ENCODE data around the gene SRSF10.
"Not testable (repeated sequence)": the region's sequence is repeated elsewhere in the genome, so short reads cannot be mapped to it uniquely, and the experiment has no call there.

The SRSF10 gene

DNA sequence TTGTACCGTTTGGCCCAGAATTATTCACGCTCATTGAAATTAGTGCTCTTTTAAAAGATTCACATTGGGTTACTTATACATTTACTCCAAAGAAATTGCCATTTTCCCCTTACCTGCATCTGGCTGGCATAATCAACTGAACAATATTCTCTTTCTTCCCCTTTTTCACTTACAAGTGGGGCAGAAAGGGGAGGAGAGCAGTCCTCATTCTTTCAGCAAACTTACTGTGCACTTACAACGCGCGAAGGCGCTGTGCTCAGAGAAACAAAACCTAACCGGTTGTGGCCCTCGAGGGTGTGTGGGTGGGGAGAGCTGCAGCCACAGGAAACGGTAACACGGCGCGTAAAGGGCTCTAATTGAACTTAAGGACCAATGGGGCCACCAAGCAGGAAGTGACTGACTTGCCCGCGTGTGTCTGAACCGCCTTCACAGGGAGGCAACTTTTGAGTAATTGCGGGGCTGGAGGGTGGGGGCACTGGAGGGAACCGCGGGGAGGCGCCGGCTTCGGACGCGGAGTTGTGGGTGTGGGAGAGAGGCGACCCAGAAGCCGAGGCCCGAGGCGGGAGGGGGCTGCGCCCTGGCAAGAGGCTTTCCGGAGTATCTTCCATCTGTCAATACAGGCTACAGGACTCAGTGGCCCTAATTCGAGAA is 21.2 kb downstream of the SRSF10 start:
- DNase-seq (ENCODE audit: low read depth in 2 of 2): peak; percentile 76 to 79

GRCh38 chr1:23958040-23958809 is 21.9 kb downstream of the SRSF10 start:
- not testable (repeated sequence) for DNase-seq (ENCODE audit: low read depth in 2 of 2)

GRCh38 chr1:23957096-23957495 is 23.0 kb downstream of the SRSF10 start:
- DNase-seq (ENCODE audit: low read depth in 2 of 2): no peak

DNA sequence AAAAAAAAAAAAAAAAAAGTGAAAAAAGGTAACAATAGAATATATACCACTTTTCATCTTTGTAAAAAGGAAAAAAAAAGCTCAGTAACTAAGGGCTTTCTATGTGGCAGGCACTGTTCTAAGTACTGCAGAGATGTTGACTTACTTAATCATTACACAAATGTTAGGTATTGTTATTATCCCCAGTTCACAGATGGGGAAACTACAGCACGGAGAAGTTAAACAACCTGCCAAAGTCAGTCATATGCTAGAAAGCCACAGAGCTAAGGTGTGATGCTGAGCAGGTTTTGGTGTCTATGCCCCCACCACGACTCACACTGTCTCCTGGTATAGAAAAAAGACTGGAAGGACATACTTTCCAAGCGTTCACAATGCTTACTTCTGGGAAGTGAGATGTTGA is 27.1 kb downstream of the SRSF10 start:
- DNase-seq (ENCODE audit: low read depth in 2 of 2): no peak

- DNase-seq (ENCODE audit: low read depth in 2 of 2): no peak
Observed at GRCh38 chr1:23947366-23947765, 32.8 kb downstream of the SRSF10 start.

DNA sequence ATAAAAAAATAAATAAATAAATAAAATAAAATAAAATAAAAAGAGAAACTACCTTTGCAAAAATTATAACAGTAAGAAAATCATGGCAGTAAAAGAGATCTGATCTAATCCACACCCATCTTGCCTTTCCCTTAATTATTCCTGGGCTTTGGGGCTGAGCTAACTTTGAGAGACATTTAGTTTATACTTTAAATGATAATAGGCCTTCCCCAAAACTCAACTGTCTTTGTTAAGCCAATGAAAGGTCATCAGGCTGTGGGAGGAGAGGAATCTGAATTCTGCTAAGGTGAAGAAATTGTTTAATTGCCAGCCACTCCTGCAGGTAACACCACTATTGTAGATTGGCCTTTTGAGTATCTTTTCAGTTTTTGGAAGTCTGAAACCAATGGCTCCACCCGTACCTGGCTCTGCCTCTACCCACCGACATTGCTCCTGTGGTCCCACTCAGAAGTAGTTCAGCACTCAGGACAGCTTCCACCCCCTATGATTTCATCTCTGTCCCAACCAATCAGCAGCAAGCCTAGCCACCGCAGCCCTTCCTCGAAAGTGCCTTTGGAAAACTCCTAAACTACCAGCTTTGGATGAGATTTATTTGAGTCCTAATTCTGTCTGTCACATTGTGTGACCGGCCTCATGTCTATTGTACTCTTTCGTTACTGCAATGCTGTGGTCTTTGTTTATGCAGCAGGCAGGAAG is 43.5 kb downstream of the SRSF10 start:
- DNase-seq (ENCODE audit: low read depth in 2 of 2): no peak

GRCh38 chr1:23931491-23931880 is 48.6 kb downstream of the SRSF10 start:
- DNase-seq (ENCODE audit: low read depth in 2 of 2): no peak

- no peak for DNase-seq (ENCODE audit: low read depth in 2 of 2)
Observed at GRCh38 chr1:23930861-23931490, 49.2 kb downstream of the SRSF10 start.

- no peak for DNase-seq (ENCODE audit: low read depth in 2 of 2)
Observed at GRCh38 chr1:23930270-23930669, 49.9 kb downstream of the SRSF10 start.

DNA sequence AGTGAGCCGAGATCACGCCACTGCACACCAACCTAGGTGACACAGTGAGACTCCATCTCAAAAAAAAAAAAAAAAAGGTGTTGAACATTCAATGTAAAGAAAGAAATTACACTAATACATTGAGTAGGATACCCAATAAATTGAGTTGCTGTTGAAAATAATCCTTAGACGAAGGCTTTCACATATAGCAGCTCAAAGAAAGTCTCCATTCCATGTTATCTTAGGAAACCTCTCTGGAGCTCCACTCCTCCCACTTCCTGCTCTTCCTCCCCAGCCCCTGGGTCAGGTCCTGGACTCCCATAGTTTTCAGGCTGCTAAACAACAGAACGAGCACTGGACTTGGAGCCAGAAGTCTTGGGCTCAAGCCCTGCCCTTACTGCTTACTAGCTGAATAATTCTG is 51.3 kb downstream of the SRSF10 start:
- no peak for DNase-seq (ENCODE audit: low read depth in 2 of 2)

DNA sequence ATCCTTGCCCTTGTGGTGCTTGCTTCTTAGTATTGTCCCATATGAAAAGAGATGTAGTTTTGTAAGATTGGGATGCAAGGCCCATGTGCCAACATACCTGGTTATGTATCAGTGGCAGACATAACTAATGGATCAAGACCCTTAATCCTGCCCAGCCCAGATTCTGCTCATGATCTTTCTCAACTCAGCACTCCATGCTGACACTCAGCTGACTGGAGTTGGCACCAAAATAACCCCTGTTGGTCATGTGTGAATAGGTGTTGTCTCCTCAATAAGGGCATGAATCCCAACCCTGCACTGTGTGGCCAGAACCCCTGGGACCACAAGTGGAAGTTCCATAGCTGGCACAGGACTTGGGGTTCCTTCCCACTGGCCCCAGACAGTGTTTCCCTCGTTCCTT is 53.0 kb downstream of the SRSF10 start:
- DNase-seq (ENCODE audit: low read depth in 2 of 2): no peak

DNA sequence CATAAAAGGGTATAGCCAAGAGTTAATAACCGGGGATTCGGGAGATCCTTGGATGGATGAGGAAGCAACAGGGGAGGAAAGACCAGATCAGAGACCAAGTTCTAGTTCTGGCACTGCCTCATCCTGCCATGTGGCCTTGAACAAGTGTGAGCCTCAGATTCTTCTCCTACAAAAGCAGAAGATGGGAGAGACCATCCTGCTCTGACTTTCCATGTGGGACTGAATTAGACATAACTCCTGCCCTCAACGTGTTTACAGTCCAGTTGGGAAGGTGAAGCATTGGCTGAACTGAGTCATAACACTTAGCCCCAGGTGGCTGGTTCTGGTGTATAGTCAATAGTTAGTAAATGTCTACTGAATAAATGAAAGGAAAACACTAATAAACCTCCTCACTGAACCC is 54.8 kb downstream of the SRSF10 start:
- DNase-seq (ENCODE audit: low read depth in 2 of 2): no peak

DNA sequence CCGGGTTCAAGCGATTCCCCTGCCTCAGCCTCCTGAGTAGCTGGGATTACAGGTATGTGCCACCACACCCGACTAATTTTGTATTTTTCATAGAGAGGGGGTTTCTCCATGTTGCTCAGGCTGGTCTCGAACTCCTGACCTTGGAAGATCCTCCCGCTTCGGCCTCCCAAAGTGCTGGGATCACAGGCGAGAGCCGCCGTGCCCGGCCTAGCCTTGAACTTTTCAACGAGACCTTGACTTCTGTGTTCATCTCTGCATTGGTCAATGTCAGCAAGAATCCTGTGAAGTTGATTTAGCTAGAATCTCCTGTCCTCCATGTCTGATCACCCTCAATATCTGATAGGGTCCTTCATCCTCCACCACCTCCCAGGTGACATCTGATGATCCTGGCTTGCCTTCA is 55.5 kb downstream of the SRSF10 start:
- DNase-seq (ENCODE audit: low read depth in 2 of 2): no peak

DNA sequence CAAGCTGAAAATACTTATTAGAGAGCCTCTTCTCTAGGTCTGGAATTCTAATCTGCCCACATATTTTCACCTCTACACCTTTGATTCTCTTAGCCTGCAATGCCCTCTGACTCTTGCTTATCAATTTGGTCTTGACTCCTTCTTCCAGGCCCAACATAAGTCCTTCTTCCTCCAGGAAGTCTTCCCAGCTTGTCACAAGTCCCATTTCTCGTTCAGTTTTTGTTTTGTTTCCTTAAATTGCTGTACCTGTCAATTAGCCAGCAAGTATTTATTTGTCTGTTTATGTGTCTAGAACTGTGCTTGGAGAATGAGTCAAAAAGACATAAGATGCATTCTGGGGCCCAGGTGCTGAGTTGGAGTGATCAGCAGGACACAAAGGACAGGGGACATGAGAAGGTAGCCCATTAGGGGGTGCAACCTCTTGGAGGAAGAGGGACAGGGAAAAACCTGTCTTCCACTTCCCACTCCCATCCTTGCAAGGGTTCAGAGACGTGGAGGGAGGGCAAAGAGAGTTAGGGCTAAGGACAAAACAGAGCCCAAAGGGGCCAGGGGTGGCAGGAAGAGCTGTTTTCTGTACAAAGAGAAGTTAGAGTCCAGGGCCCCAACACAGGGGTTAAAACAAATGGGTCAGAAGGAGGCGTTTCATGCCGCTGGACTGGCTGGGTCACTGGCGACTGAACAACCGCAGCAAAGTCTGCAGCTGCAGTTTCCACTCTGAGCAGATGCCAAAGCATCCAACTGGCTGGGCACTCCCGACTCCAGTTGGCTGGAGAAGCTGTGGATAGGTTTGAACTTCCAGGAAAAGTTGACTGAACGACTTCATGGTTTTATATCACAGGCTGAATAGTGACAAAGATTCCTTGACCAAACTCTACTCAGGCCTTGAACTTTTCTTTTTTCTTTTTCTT is 56.3 kb downstream of the SRSF10 start:
- no peak for DNase-seq (ENCODE audit: low read depth in 2 of 2)

GRCh38 chr1:23922321-23922943 is 57.7 kb downstream of the SRSF10 start:
- no peak for DNase-seq (ENCODE audit: low read depth in 2 of 2)

DNA sequence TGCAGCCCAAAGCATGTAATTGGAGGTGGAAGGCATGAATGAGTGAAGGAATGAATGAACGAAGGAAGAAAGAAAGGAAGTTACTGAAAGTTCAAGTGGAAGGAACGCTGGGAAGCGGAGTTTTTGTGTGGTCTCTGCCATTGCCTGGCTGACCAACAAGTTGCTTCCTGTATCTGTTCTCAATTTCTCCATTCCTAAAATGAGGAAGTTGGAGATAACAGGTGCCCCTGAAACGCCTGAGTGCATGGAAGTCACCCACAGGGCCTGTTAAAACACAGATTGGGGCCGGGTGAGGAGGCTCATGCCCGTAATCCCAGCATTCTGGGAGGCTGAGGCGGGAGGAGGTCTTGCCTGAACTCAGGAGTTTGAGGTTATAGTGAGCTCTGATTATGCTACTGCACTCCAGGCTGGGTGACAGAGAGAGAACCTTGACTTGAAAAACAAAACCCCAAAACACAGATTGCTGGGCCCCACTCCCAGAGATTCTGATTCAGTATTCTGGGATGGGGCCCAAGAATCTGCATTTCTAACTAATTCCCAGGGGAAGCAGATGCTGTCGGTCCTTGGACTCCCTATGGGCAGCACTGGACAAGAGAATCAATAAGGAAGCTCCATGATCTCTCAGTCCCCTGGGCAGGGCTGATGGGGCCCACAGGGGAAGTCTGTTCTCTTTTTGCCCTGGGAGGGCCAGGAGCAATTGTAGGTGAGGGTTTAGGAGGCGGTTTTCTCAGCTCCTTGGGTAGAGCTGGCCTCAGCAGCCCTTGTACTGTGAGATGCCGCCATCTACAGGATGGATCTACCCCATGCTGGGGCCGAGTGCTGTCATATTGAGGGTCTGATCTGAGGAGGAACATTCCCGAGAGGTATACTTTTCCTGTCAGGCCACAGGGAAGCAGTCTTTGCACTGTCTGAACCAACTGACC is 63.7 kb downstream of the SRSF10 start:
- peak in 1 of 2 donors; percentile 38 for DNase-seq (ENCODE audit: low read depth in 2 of 2)

DNA sequence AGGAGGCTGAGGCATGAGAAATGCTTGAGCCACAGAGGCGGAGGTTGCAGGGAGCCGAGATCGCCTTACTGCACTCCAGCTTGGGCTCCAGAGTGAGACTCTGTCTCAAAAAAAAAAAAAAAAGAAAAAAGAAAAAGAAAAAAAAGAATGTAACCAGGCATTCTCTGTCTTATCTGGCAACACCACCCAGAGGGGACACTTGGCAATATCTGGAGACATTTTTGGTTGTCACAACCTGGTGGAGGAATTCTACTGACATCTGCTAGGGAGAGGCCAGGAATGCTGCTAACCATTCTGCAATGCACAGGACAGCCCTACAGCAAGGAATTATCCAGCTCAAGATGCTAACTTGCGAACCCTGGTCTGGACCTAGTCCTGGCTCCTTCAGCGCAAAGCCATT is 64.7 kb downstream of the SRSF10 start:
- DNase-seq (ENCODE audit: low read depth in 2 of 2): no peak

GRCh38 chr1:23914921-23915320 is 65.2 kb downstream of the SRSF10 start:
- no peak for DNase-seq (ENCODE audit: low read depth in 2 of 2)

Data from stimulated activated CD8-positive, alpha-beta memory T cell treated with anti-CD3 and anti-CD28 coated beads, Interleukin-7, amount 100 ng/mL, for 1 hour (primary cell).